ENCODE results near the gene SLC9B2. TPM values are rescaled to one million over a fixed set of nuclear protein-coding genes. Genes with fewer than 3 reads are reported as not detected.

The SLC9B2 gene
- total RNA-seq, 1 donor from 2014 or later: 14.6 TPM

DNA sequence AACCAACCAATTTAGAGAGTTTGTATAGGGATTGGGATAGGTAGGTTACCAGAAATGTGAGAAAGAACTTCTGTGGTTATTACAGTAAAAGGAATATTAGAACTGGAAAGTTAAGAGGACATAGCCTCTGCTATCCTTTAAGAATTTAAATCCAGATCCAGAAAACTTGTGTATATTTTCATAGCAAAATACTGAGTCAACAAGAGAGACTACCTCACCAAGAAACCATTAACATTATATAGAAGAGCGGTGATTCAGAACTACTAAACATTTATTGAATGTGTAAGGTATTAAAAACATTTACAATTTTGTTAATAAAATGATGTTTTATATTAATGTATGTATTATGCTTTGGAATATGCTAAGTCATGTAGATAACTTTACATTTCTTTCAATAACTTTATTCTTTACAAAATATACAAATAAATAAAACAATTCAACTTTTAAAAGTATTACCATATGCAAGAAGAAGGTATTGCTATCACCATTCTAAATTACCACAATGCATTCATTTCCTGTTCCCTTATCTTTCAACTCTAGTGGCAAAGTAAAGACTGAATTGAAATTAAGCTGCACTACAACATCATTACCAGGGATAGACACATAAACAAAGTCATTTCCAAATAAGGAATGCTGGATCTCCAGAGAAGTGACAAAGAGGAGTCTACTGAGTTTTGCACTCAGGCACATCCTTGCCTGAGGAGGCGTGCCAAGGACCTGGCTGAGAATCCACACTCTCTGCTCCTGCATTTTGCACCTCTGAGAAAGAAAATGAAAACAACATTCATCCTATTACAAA, 29.2 kb upstream of the SLC9B2 start:
- no peaks in the 10 kb centered on the region for H3K4me1 Mint-ChIP-seq
- H4K20me1 ChIP-seq (ENCODE audit: low read depth): no peaks in the 10 kb centered on the region
- H2AFZ ChIP-seq (replicated peaks): no peak overlapping the region
- no peak overlapping the region for H3K27ac ChIP-seq
- H3K36me3 ChIP-seq: peaks cover 9% of the 10 kb centered on the region
- DNase-seq (ENCODE audit: low spot score): no peak
- no peak overlapping the region for H3K4me3 Mint-ChIP-seq
- no peak overlapping the region for H3K9ac ChIP-seq
- TF ChIP-seq EZH2 (IDR thresholded peaks at IDR 0.05) (no peak), EZH2phosphoT487 (IDR thresholded peaks at IDR 0.05) (no peak)
- TF ChIP-seq, protein P1, sequence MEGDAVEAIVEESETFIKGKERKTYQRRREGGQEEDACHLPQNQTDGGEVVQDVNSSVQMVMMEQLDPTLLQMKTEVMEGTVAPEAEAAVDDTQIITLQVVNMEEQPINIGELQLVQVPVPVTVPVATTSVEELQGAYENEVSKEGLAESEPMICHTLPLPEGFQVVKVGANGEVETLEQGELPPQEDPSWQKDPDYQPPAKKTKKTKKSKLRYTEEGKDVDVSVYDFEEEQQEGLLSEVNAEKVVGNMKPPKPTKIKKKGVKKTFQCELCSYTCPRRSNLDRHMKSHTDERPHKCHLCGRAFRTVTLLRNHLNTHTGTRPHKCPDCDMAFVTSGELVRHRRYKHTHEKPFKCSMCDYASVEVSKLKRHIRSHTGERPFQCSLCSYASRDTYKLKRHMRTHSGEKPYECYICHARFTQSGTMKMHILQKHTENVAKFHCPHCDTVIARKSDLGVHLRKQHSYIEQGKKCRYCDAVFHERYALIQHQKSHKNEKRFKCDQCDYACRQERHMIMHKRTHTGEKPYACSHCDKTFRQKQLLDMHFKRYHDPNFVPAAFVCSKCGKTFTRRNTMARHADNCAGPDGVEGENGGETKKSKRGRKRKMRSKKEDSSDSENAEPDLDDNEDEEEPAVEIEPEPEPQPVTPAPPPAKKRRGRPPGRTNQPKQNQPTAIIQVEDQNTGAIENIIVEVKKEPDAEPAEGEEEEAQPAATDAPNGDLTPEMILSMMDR (IDR thresholded peaks at IDR 0.05): no peak
- no peak overlapping the region for H3K4me2 ChIP-seq
- H3K27me3 ChIP-seq: no peaks in the 10 kb centered on the region
- H3K36me3 Mint-ChIP-seq: peaks cover 16% of the 10 kb centered on the region
- no peaks in the 10 kb centered on the region for H3K79me2 ChIP-seq (ENCODE audit: low read depth)
- H3K9me3 Mint-ChIP-seq: no peaks in the 10 kb centered on the region
- no peaks in the 10 kb centered on the region for H3K4me1 ChIP-seq
- no peaks in the 10 kb centered on the region for H3K27me3 Mint-ChIP-seq (ENCODE audit: insufficient read depth, low read depth)
- no peaks in the 10 kb centered on the region for H3F3A ChIP-seq (ENCODE audit: low read depth)
- H3K27ac Mint-ChIP-seq: no peak overlapping the region
- H3K9me3 ChIP-seq (ENCODE audit: low read depth): no peaks in the 10 kb centered on the region
- H3K4me3 ChIP-seq: no peak overlapping the region

DNA sequence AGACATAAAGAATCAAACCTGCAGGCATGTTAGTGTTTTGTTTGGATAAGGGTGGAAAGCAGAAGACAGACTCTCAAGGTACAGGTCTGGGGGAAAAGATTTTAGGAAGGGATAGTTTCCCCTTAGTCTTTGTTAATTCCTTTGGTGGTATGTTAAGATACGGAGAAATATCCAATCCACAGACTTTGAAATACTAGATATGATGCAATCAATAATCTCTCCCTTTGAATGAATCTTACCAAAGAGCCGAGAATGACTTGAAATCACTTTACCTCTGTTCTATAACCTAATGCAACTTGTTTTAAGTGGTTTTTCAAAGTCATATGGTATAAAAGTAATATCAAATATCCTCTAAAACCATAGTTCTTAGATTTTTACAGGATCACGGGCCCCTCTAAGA, 28.3 kb upstream of the SLC9B2 start:
- no peak overlapping the region for H2AFZ ChIP-seq (replicated peaks)
- Mint-ChIP-seq H3K9me3 (no peaks in the 10 kb centered on the region), H3K27ac (no peak overlapping the region), H3K4me1 (peaks cover 3% of the 10 kb centered on the region), H3K4me3 (no peak overlapping the region), H3K36me3 (peaks cover 10% of the 10 kb centered on the region), H3K27me3 (ENCODE audit: insufficient read depth, low read depth) (peaks cover 3% of the 10 kb centered on the region)
- H3K27me3 ChIP-seq: no peaks in the 10 kb centered on the region
- H4K20me1 ChIP-seq (ENCODE audit: low read depth): no peaks in the 10 kb centered on the region
- no peak overlapping the region for H3K27ac ChIP-seq
- H3K9me3 ChIP-seq (ENCODE audit: low read depth): no peaks in the 10 kb centered on the region
- H3K79me2 ChIP-seq (ENCODE audit: low read depth): no peaks in the 10 kb centered on the region
- H3K4me2 ChIP-seq: no peak overlapping the region
- no peaks in the 10 kb centered on the region for H3K4me1 ChIP-seq
- H3K9ac ChIP-seq: no peak overlapping the region
- TF ChIP-seq EZH2phosphoT487 (IDR thresholded peaks at IDR 0.05) (no peak), EZH2 (IDR thresholded peaks at IDR 0.05) (no peak)
- TF ChIP-seq, protein P1 (IDR thresholded peaks at IDR 0.05): no peak
- peaks cover 5% of the 10 kb centered on the region for H3F3A ChIP-seq (ENCODE audit: low read depth)
- H3K36me3 ChIP-seq: peaks cover 9% of the 10 kb centered on the region
- no peak for DNase-seq (ENCODE audit: low spot score)
- no peak overlapping the region for H3K4me3 ChIP-seq

DNA sequence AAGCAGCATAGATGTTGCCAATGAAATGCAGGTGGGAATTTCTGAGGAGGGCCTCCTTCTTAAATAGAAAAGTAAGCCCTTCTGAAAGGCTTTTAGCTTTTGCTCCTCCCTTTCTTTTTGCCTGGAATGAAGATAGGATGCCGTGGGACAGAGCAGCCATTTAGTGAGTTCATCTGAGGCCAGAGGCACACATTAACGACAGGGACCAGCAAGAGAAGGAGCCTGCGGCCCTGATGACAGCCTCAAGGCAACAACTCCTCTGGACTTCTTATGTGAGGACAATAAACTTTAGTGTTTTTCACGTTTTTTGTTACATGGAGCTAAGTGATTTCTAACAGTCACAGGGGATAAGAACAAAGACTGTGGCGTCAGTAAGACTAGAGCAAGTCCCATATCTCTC, 24.1 kb upstream of the SLC9B2 start:
- no peaks in the 10 kb centered on the region for H3K9me3 Mint-ChIP-seq
- H3K27me3 Mint-ChIP-seq (ENCODE audit: insufficient read depth, low read depth): peaks cover 4% of the 10 kb centered on the region
- Histone ChIP-seq H3K4me2 (no peak overlapping the region), H3K27ac (no peak overlapping the region), H3K36me3 (no peaks in the 10 kb centered on the region), H3K9me3 (ENCODE audit: low read depth) (no peaks in the 10 kb centered on the region), H3K9ac (no peak overlapping the region), H3F3A (ENCODE audit: low read depth) (peaks cover 5% of the 10 kb centered on the region), H3K79me2 (ENCODE audit: low read depth) (no peaks in the 10 kb centered on the region), H3K4me1 (peaks cover 14% of the 10 kb centered on the region), H3K27me3 (no peaks in the 10 kb centered on the region), H4K20me1 (ENCODE audit: low read depth) (no peaks in the 10 kb centered on the region), H3K4me3 (no peak overlapping the region), H2AFZ (replicated peaks) (peak overlapping the region; percentile 1)
- H3K36me3 Mint-ChIP-seq: peaks cover 5% of the 10 kb centered on the region
- no peak overlapping the region for H3K4me3 Mint-ChIP-seq
- H3K27ac Mint-ChIP-seq: no peak overlapping the region
- DNase-seq (ENCODE audit: low spot score): peak; percentile 20
- TF ChIP-seq, protein P1 (IDR thresholded peaks at IDR 0.05): no peak
- no peak for TF ChIP-seq EZH2 (IDR thresholded peaks at IDR 0.05)
- TF ChIP-seq EZH2phosphoT487 (IDR thresholded peaks at IDR 0.05): no peak
- H3K4me1 Mint-ChIP-seq: peaks cover 24% of the 10 kb centered on the region

Measured in neural progenitor cell (in vitro differentiated cells).